Mucosa of rectum (tissue), 2 donors: ENCODE data around the gene VASN.

Experiments
- H3K27ac ChIP-seq, 2 donors: one replicate each; pipeline ENCODE4 v1.7.0; 2013; ENCODE audit warnings: inconsistent platforms in 2 of 2, low read depth in 2 of 2, low read length in 2 of 2
- H3K27me3 ChIP-seq, 2 donors: one replicate each; pipeline ENCODE4 v1.7.0; 2013; ENCODE audit warnings: low read length in 2 of 2; ENCODE audit not compliant: control insufficient read depth in 2 of 2, insufficient read depth in 2 of 2
- H3K36me3 ChIP-seq, 2 donors: one replicate each; pipeline ENCODE4 v1.7.0; 2013; ENCODE audit warnings: low read length in 2 of 2; ENCODE audit not compliant: control insufficient read depth in 2 of 2, insufficient read depth in 2 of 2
- H3K4me1 ChIP-seq, 2 donors: one replicate each; pipeline ENCODE4 v1.7.0; 2013; ENCODE audit warnings: low read length in 2 of 2, mild to moderate bottlenecking in 1 of 2; ENCODE audit not compliant: control insufficient read depth in 2 of 2, insufficient read depth in 2 of 2
- H3K4me3 ChIP-seq, 2 donors: one replicate each; pipeline ENCODE4 v1.7.0; 2013; ENCODE audit warnings: low read length in 2 of 2
- H3K9ac ChIP-seq, 2 donors: one replicate each; pipeline ENCODE4 v1.7.0; 2013; ENCODE audit warnings: low read length in 2 of 2, low read depth in 1 of 2, mild to moderate bottlenecking in 1 of 2
- H3K9me3 ChIP-seq, 2 donors: one replicate each; pipeline ENCODE4 v1.7.0; 2013; ENCODE audit warnings: low read length in 2 of 2; ENCODE audit not compliant: control insufficient read depth in 2 of 2
- donor health status: healthy.
- donor health status: Normal muscosa, but diverticular disease.

Gene VASN

DNA sequence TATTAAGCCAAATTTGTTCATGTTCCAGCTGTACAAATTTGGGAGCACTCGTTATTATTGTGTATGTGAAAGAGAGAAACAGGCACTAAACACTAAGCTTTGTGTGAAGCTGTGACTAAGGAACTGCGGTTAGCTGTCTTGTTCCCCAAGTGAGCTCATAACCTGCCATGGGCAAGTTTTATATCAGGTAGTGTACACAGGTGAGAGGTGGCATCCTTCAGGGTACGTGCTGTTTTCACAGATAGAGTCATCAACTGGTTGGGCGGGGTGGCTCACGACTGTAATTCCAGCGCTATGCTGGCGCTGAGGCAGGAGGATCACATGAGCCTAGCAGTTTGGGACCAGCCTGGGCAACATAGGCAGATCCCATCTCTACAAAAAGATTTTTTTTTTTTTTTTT lies 56.9 kb downstream of the VASN start:
- no peaks in the 10 kb centered on the region for H3K9me3 ChIP-seq
- H3K36me3 ChIP-seq, result peaks cover 0 to 9% of the 10 kb centered on the region in 2 donors
- peaks cover 14 to 16% of the 10 kb centered on the region in 2 donors for H3K4me1 ChIP-seq
- H3K4me3 ChIP-seq, result no peak overlapping the region
- no peak overlapping the region for H3K27ac ChIP-seq
- H3K9ac ChIP-seq, result no peak overlapping the region
- H3K27me3 ChIP-seq, result no peaks in the 10 kb centered on the region

DNA sequence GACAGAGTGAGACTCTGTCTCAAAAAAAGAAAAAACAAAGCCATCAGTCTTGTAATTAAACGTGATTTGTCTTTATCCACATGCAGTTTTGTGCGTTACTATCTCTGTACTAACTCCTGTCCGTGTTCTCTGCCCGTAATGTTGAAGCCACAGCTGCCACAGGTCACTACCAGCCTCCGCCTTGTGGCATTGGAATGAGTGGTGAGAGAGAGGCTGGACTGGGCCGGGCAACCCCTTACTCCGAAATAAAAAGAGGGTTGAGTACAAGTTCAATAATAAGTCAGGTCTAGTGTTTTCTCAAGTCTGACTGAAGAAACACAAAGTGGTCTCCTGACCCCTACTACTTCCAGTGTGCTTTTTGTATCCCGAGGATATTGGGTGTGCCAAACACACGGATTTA lies 59.4 kb downstream of the VASN start:
- Histone ChIP-seq H3K27me3 (no peaks in the 10 kb centered on the region), H3K9me3 (no peaks in the 10 kb centered on the region), H3K4me3 (no peak overlapping the region), H3K27ac (no peak overlapping the region), H3K9ac (no peak overlapping the region), H3K4me1 (peaks cover 8 to 11% of the 10 kb centered on the region in 2 donors), H3K36me3 (peaks cover 14 to 24% of the 10 kb centered on the region in 2 donors)
